Activated CD8-positive, alpha-beta memory T cell treated with anti-CD3 and anti-CD28 coated beads, Interleukin-2, amount 10 ng/mL, durations not matched to agents 7 days and 5 days (primary cell): ENCODE measurements around the gene NKIRAS2. TPM values are rescaled to one million over a fixed set of nuclear protein-coding genes. Genes with fewer than 3 reads are reported as not detected.

Source experiments
- ATAC-seq: fragments of 150-1000 bp; cut with Tn5 transposase; one replicate; pipeline ENCODE4 v1.10.0; 2021; ENCODE audit warnings: moderate library complexity
- CTCF ChIA-PET: fragments of 350-600 bp; sonication (Branson Sonifier 250); formaldehyde crosslinking; loops from one replicate; lab custom pipeline; 2021; ENCODE audit warnings: antibody characterized with exemption; lab: Charles Lee
- DNase-seq: peaks from one replicate; pipeline ENCODE4 v3.0.0-alpha.2; 2020
- H3K27ac Mint-ChIP-seq: one replicate; pipeline ENCODE4 v1.8.0; 2021; ENCODE audit warnings: mild to moderate bottlenecking, mixed read lengths
- H3K27me3 Mint-ChIP-seq: one replicate; pipeline ENCODE4 v1.8.0; 2021; ENCODE audit warnings: mixed read lengths
- H3K36me3 Mint-ChIP-seq: one replicate; pipeline ENCODE4 v1.8.0; 2021; ENCODE audit warnings: mild to moderate bottlenecking, mixed read lengths
- H3K4me1 Mint-ChIP-seq: one replicate; pipeline ENCODE4 v1.8.0; 2021; ENCODE audit warnings: mixed read lengths
- H3K4me3 Mint-ChIP-seq: one replicate; pipeline ENCODE4 v1.8.0; 2021; ENCODE audit warnings: mild to moderate bottlenecking, moderate library complexity, mixed read lengths
- H3K9me3 Mint-ChIP-seq: one replicate; pipeline ENCODE4 v1.8.0; 2022; ENCODE audit warnings: low read depth, mixed read lengths
- total RNA-seq, 2 experiments: library from RNA; stranded (reverse); gene quantifications; one replicate each; pipeline ENCODE4 v1.2.3, GENCODE V29; 2021

NKIRAS2 gene
- total RNA-seq, 2 experiments from 2014 or later: 21.0 to 23.7 TPM

DNA sequence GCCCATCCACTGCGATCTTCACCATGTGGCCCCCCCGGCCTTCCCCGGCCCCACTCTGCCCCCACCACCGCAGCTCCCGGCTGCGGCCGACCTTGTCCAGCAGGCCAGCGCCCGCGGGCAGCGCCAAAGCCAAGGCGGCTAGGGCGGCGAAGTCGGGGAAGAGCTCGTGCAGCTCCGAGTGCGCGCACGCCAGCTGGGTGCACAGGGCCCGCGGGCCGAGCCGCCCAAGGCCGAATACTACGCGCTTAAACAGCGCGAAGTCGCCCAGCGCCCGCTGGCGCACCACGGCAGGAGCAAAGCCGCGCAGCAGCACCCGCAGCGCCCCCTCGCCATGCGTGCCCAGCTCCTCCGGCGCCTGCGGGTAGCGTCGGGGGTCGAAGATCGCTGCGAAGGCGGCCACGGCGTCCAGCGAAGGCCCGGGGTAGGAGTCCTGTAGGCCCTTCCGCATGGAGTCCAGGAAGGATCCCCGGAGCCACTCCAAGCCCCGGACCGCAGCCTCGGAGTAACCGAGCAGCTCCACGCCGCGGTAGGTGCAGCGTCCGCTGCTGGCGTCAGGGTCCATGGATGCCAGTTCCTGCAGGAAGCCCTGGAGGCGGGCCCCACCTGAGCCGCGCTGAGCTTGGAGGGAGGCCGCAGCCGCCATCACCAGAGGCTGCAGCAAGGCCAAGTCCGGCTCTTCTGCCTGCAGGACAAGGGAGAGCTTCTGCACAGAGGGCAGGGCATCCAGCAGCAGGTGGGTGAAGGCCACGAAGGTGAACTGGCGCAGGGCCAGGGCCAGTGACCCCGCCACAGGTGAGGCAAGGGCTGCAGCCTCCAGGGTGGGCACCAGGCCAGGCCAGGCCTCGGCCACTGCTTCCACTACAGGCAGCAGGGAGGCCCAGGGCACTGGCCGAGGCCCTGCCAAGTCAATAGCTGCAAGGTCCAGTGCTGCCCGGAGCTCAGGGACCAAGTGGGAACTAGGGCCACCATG lies 20.2 kb downstream of the NKIRAS2 start:
- no peak overlapping the region for H3K27ac Mint-ChIP-seq
- CTCF ChIA-PET: interaction anchor here (0.6 to 2.0 kb wide), 7 partner anchors 9 to 76 kb away, joined by 3 to 6 read pairs (median 4); partner anchors contain the start of genes DHX58 and NKIRAS2
- peaks cover 6% of the 10 kb centered on the region for H3K27me3 Mint-ChIP-seq
- no peak overlapping the region for H3K4me3 Mint-ChIP-seq
- no peaks in the 10 kb centered on the region for H3K9me3 Mint-ChIP-seq
- no peaks in the 10 kb centered on the region for H3K4me1 Mint-ChIP-seq
- ATAC-seq (no peak), DNase-seq (no peak)
- H3K36me3 Mint-ChIP-seq: no peaks in the 10 kb centered on the region

DNA sequence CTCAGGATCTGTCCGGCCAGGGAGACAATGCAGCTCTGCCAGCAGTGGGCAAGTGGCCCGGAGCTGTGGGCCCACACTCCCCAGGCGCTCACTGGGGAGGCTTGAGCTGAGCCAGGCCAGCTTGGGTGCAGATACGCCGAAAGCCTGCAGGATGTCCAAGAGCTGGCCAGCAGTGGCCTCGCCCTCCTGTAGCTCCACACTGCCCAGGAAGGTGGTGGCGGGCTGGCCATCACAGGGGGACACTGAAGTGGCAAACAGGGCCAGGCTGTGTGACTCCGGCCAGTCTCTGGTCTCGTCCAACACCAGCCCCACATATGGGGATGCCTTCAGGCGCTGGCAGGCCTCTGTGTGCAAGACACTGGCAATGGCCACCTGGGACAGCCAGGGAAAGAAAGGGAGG lies 20.9 kb downstream of the NKIRAS2 start:
- no peaks in the 10 kb centered on the region for H3K9me3 Mint-ChIP-seq
- DNase-seq (no peak), ATAC-seq (no peak)
- CTCF ChIA-PET: interaction anchor here (0.6 to 2.0 kb wide), 7 partner anchors 10 to 123 kb away, joined by 3 to 6 read pairs (median 4); partner anchors contain the start of gene NKIRAS2
- H3K4me1 Mint-ChIP-seq: no peaks in the 10 kb centered on the region
- no peaks in the 10 kb centered on the region for H3K36me3 Mint-ChIP-seq
- H3K27me3 Mint-ChIP-seq: peaks cover 6% of the 10 kb centered on the region
- H3K4me3 Mint-ChIP-seq: no peak overlapping the region
- H3K27ac Mint-ChIP-seq: no peak overlapping the region

DNA sequence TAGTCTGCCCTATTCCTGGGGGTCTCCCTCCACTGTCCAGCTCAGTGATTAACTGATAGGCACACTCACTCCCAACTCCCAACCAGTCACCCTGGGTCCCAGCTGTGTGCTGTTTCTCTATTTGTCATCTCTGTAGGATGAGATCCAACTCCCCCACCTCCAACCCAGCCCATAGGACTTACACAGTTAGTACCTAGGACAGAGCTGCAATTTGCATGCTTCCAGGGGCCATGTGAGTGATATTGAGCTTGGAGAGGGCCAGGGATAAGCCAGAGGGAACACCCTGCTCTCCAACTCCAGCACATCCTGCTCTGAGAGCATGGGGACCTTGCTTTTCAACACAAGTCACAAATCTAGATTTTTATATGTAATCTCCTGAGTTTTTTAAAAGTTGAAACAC lies 21.7 kb downstream of the NKIRAS2 start:
- H3K27ac Mint-ChIP-seq: no peak overlapping the region

DNA sequence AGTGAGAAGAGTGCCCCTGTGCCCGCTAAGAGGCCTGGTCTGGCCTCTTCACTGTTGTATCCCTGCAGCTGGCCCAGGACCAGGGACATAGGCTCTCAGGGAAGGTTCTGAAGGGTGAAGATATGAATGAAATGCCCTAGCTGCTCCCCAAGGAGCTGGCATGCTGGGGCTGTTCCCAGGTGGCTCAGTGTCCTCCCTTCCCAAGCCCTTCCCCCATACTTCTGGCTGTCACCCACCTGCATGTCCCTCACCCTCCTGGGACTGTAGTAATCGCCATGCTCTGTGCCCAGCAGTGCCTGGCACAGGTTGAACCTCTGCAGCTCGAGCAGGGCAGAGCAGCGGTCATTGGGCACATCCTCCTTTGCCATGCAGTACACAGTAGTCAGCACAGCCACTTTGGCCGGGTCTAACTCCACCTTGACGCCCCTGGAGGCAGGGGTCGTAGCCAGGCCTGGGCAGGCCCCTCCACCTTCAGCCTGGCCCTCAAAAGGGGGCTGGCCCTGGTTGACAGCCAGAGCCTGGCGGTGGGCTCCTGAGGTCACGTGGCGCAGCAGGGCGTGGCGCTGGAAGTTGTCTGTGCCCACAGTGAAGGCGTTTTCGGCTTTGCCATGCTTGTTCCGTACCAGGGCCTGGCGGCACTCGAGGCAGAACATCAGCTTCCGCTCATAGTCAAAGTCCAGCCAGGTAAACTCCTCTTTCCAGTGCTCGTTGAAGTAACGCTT lies 22.9 kb downstream of the NKIRAS2 start:
- Mint-ChIP-seq H3K36me3 (no peaks in the 10 kb centered on the region), H3K27me3 (peaks cover 6% of the 10 kb centered on the region), H3K4me3 (no peak overlapping the region), H3K27ac (no peak overlapping the region), H3K4me1 (no peaks in the 10 kb centered on the region), H3K9me3 (no peaks in the 10 kb centered on the region)
- ATAC-seq (no peak), DNase-seq (no peak)
- CTCF ChIA-PET: interaction anchor here (1.0 to 2.0 kb wide), 2 partner anchors 20 to 576 kb away, joined by 3 to 6 read pairs; no protein-coding TSS in a partner anchor

More for the DNA sequence above, 21.7 kb downstream of the NKIRAS2 start:
- Mint-ChIP-seq H3K27me3 (peaks cover 6% of the 10 kb centered on the region), H3K9me3 (no peaks in the 10 kb centered on the region), H3K4me3 (no peak overlapping the region), H3K4me1 (no peaks in the 10 kb centered on the region), H3K36me3 (no peaks in the 10 kb centered on the region)
- DNase-seq (no peak), ATAC-seq (no peak)
- CTCF ChIA-PET: interaction anchor here (0.6 to 2.0 kb wide), 7 partner anchors 11 to 577 kb away, joined by 3 to 6 read pairs (median 3); no protein-coding TSS in a partner anchor

DNA sequence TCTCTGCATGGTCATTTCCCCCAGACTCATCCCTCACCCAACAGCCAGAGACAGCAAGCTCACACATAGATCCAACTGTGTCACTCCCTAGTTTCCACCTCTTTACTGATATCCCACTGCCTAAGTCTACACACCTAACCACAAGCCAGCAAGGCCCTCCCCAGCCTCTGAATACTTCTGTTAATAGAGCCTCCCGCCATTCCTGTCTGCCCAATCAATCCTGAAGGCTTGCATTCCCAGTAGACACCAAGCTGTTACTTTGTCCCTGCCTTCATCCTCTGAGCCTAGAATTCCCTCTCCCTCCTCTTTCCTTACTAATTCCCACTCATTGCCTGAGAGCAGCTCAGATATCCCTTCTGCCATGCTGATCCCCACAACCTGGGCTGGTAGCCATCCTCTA lies 25.8 kb downstream of the NKIRAS2 start:
- CTCF ChIA-PET: interaction anchor here (1.3 kb wide), 1 partner anchor 82 kb away, joined by 3 read pairs; no protein-coding TSS in a partner anchor
- Mint-ChIP-seq H3K9me3 (no peaks in the 10 kb centered on the region), H3K4me3 (no peak overlapping the region)

DNA sequence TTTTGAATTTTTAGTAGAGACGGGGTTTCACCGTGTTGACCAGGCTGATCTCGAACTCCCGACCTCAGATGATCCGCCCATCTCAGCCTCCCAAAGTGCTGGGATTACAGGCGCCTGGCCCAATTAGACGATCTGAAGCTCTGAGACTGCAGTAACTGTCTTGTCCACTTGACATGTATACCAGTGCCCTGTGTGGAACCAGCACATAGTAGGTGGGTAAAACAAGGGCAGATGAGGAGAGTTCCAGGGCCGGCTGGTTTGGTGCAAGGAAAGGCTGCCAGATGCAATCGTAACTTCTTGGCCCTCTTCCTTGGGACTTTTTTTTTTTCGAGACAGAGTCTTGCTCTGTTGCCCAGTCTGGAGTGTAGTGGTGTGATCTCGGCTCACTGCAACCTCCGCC lies 27.5 kb downstream of the NKIRAS2 start:
- Mint-ChIP-seq H3K27me3 (peaks cover 32% of the 10 kb centered on the region), H3K36me3 (no peaks in the 10 kb centered on the region), H3K9me3 (no peaks in the 10 kb centered on the region), H3K27ac (no peak overlapping the region), H3K4me3 (no peak overlapping the region), H3K4me1 (peaks cover 4% of the 10 kb centered on the region)
- DNase-seq (no peak), ATAC-seq (no peak)
- CTCF ChIA-PET: interaction anchor here (1.4 kb wide), 1 partner anchor 9 kb away, joined by 3 read pairs; no protein-coding TSS in a partner anchor

More for the DNA sequence above, 25.8 kb downstream of the NKIRAS2 start:
- ATAC-seq (no peak), DNase-seq (no peak)
- Mint-ChIP-seq H3K27ac (no peak overlapping the region), H3K36me3 (no peaks in the 10 kb centered on the region), H3K4me1 (peaks cover 2% of the 10 kb centered on the region), H3K27me3 (peaks cover 15% of the 10 kb centered on the region)

DNA sequence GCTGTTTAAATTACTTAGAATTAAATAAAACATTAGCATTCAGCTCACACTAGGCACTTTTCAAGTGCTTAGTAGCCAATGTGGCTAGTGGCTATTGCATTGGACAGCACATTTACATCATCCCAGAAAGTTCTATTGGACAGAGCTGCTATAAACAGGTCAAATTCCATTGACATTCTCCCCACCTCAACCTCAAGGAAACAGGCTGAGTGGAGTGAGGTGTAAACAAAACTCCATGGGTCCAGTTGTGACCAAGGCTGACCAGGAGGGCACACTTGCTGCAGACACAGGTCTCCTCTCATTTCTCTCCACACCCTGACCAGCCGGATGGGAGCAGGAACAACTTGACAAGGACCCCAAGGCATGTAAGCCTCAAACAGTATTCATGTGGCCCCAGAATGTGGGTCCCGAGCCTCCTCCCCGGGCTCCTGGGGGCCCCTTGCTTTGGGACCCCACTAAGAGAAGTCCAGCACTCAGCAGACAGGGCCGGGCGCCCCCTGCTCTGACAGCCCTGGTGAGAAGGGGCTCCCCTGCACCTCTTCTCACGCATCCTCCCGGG lies 30.0 kb downstream of the NKIRAS2 start:
- H3K9me3 Mint-ChIP-seq: no peaks in the 10 kb centered on the region
- peaks cover 4% of the 10 kb centered on the region for H3K4me1 Mint-ChIP-seq
- no peaks in the 10 kb centered on the region for H3K36me3 Mint-ChIP-seq
- CTCF ChIA-PET: interaction anchor here (0.8 to 1.5 kb wide), 7 partner anchors 16 to 89 kb away, joined by 3 to 6 read pairs (median 3); no protein-coding TSS in a partner anchor
- H3K4me3 Mint-ChIP-seq: peak overlapping the region; percentile 39
- ATAC-seq (peak; percentile 16), DNase-seq (no peak)
- H3K27ac Mint-ChIP-seq: no peak overlapping the region
- H3K27me3 Mint-ChIP-seq: peaks cover 49% of the 10 kb centered on the region

DNA sequence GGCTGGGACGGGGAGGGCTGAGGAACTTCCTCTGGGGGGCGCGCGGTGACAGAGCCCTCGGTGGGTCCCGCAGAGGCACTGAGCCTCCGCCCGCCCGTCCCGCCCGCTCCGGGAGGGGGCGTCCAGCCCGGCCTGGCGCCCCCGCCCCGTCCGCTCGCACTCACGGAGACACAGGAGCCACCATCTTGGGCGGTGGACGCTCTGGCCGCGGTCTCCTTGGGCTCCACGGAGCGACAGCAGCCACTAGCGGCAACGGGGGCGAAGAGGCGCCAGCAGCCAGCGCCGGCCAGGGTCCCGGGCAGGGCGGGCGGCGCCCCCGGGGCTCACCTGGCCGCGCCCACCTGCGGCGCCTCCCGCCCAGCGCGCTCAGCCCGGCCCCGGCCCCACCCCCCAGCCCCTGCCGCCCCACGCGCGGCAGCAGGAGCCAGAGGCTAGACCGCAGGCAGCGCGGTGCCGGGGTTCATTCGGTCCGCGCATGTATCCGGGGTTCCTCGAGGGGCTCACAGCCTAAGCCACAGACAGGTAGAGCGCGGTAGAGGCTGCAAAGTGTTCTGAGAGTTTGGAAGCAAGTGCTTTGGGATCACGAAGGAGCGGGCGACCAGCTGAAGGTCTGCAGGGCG lies 30.6 kb downstream of the NKIRAS2 start, which contains the start of gene C17orf113:
Gene C17orf113 (minus strand): TSS at position 209 of the 620 bp plus-strand sequence. CDS start 7,225 bp downstream, outside the sequence.
- Mint-ChIP-seq H3K9me3 (no peaks in the 10 kb centered on the region), H3K4me1 (peaks cover 4% of the 10 kb centered on the region), H3K27me3 (peaks cover 55% of the 10 kb centered on the region), H3K27ac (no peak within 1 kb of the TSS), H3K4me3 (peak within 1 kb of the TSS; percentile 50), H3K36me3 (no peaks in the 10 kb centered on the region)
- CTCF ChIA-PET: interaction anchor here (0.9 to 1.1 kb wide), 4 partner anchors 27 to 51 kb away, joined by 3 to 6 read pairs (median 3); no protein-coding TSS in a partner anchor
- DNase-seq: peak; percentile 67
- peak; percentile 83 for ATAC-seq

DNA sequence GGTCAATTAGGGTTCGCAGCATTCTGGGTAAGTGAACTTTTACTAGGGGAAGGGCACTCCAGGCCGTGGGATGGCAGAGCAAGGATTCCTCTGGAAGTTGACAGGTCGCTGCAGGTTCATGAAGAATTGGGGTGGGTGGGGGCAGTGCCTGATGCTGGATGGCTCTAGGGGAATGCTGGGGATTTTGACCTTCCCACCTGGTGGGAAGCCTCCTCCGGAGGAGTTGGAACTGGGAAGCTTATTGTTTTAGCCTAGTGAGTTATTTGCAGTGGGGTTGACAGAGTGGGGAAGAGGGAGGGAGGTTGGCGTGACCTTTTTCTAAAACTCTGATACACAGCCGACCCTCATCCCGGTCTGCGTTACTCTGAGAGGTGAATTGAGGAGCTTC lies 31.1 kb downstream of the NKIRAS2 start:
- no peaks in the 10 kb centered on the region for H3K36me3 Mint-ChIP-seq
- H3K9me3 Mint-ChIP-seq: no peaks in the 10 kb centered on the region
- DNase-seq (no peak), ATAC-seq (no peak)
- no peak overlapping the region for H3K27ac Mint-ChIP-seq
- CTCF ChIA-PET: interaction anchor here (0.8 to 1.1 kb wide), 5 partner anchors 26 to 69 kb away, joined by 3 to 6 read pairs (median 3); no protein-coding TSS in a partner anchor
- peaks cover 4% of the 10 kb centered on the region for H3K4me1 Mint-ChIP-seq
- H3K27me3 Mint-ChIP-seq: peaks cover 55% of the 10 kb centered on the region
- H3K4me3 Mint-ChIP-seq: peak overlapping the region; percentile 50

DNA sequence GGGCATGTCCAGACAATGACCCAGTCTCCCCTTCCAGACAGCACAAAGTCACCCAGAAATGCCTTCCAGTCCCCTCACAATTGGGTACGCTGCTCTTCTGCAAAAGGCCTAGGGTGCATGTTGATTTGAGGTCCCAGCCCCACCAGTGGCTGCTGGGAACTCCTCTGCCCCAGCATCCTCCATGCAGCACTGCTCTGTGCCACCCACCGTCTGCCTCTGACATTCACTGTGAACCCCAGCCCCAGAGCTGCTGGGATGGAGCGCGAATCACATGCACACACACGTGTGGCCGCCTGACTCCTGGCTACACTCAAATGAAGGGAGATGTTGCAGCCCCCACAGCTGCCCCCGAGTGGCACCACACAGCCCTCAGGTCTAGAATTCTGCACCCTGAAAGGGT lies 31.8 kb downstream of the NKIRAS2 start:
- DNase-seq (no peak), ATAC-seq (no peak)
- no peak overlapping the region for H3K4me3 Mint-ChIP-seq
- peaks cover 55% of the 10 kb centered on the region for H3K27me3 Mint-ChIP-seq
- no peaks in the 10 kb centered on the region for H3K36me3 Mint-ChIP-seq
- no peaks in the 10 kb centered on the region for H3K9me3 Mint-ChIP-seq
- no peak overlapping the region for H3K27ac Mint-ChIP-seq
- CTCF ChIA-PET: interaction anchor here (0.8 to 1.1 kb wide), 4 partner anchors 25 to 68 kb away, joined by 3 to 6 read pairs (median 4); no protein-coding TSS in a partner anchor
- H3K4me1 Mint-ChIP-seq: peaks cover 4% of the 10 kb centered on the region

DNA sequence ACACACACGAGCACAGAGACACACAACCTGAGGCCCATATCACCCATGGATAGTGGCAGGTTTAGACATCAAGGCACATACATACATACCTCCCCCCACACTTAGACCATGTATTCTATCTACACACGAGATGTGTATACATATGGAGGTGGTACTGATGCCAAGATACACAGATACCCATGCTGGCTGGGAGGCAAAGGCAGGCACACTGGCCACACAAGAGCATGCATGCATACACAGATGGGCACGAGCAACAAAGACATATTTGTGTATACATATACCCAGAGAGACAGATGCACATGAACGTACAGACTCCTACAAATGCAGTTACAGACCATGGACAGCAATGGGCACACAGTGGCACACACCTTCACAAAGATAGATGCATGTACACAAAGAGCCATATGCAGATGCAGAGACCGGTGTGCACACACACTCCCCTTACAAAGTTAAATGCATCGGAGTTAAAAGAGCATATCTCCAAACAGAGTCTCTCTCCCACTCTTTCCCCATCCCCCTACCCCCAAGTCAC lies 32.5 kb downstream of the NKIRAS2 start:
- DNase-seq: no peak
- ATAC-seq: no peak
- peaks cover 55% of the 10 kb centered on the region for H3K27me3 Mint-ChIP-seq
- H3K9me3 Mint-ChIP-seq: no peaks in the 10 kb centered on the region
- H3K4me1 Mint-ChIP-seq: peaks cover 4% of the 10 kb centered on the region
- no peak overlapping the region for H3K27ac Mint-ChIP-seq
- H3K36me3 Mint-ChIP-seq: no peaks in the 10 kb centered on the region
- CTCF ChIA-PET: no interaction called here
- no peak overlapping the region for H3K4me3 Mint-ChIP-seq
